ENCODE measurements around the gene FRAS1. TPM values are rescaled to one million over a fixed set of nuclear protein-coding genes. Genes with fewer than 3 reads are reported as not detected.

FRAS1 gene
- total RNA-seq, 3 donors from 2014 or later = 4.9 to 7.5 (median 6.6) TPM

DNA sequence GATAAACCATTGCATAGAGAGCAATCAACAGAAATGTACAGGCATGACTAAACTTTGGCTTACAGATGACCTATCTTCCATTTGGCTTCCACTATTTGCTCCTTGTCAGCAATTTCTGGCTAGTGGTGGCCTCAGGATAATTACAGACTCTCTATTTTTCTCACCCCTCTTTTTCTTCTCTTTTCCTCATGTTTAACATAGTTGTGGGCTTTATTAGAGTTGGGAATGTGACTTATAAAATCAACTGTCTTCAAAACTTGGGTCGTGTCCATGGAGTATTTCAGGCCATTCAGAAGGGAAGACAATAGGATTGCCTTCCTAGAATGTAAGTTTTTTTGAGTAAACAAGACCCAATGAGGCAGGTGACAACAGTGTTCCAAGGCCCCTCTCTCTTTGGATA, 236.2 kb downstream of the FRAS1 start:
- no peaks in the 10 kb centered on the region for H3K9me3 ChIP-seq
- H3K27me3 ChIP-seq = no peaks in the 10 kb centered on the region
- no peak for DNase-seq (ENCODE audit: low spot score in 2 of 2)
- intact Hi-C loops (cut with DNase I; ENCODE audit: low total_unique reads) = no loop called here
- TF ChIP-seq, protein P1, sequence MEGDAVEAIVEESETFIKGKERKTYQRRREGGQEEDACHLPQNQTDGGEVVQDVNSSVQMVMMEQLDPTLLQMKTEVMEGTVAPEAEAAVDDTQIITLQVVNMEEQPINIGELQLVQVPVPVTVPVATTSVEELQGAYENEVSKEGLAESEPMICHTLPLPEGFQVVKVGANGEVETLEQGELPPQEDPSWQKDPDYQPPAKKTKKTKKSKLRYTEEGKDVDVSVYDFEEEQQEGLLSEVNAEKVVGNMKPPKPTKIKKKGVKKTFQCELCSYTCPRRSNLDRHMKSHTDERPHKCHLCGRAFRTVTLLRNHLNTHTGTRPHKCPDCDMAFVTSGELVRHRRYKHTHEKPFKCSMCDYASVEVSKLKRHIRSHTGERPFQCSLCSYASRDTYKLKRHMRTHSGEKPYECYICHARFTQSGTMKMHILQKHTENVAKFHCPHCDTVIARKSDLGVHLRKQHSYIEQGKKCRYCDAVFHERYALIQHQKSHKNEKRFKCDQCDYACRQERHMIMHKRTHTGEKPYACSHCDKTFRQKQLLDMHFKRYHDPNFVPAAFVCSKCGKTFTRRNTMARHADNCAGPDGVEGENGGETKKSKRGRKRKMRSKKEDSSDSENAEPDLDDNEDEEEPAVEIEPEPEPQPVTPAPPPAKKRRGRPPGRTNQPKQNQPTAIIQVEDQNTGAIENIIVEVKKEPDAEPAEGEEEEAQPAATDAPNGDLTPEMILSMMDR (IDR thresholded peaks at IDR 0.05) = no peak
- TF ChIP-seq POLR2AphosphoS5 (IDR thresholded peaks at IDR 0.05) (no peak), POLR2A (IDR thresholded peaks at IDR 0.05) (no peak)
- H3K4me1 ChIP-seq = no peaks in the 10 kb centered on the region
- H3K4me3 ChIP-seq = no peak overlapping the region
- peak overlapping the region; percentile 34 to 61 for H3K27ac ChIP-seq
- no peaks in the 10 kb centered on the region for H3K36me3 ChIP-seq

DNA sequence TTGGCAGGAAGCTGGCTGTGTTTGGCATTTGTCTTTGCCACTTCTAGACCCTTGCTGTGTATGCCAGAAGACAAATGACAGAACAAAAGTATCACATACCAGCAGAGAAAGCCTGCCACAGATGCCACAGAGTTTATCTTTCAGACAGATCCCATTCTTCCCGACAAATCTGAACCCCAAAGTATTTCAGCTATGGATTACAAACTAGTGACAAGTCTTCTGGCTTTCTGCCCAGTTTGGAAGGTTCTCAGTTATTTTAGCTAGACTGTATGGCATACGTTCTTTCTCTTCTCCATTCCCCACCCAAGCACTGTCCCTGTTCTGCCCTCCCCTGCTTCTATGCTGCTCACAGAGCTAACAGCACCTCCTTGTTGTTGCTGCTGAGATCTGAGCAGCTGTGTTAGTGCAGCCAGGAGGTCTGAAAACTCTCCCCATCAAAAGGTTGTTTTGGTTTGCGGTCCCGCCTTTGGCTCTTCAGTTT, 236.7 kb downstream of the FRAS1 start:
- intact Hi-C loops (cut with DNase I; ENCODE audit: low total_unique reads) = no loop called here
- TF ChIP-seq, protein P1 (IDR thresholded peaks at IDR 0.05) = no peak
- TF ChIP-seq POLR2A (IDR thresholded peaks at IDR 0.05) (no peak), POLR2AphosphoS5 (IDR thresholded peaks at IDR 0.05) (no peak)
- no peaks in the 10 kb centered on the region for H3K27me3 ChIP-seq
- H3K9me3 ChIP-seq = no peaks in the 10 kb centered on the region
- no peak for DNase-seq (ENCODE audit: low spot score in 2 of 2)
- H3K36me3 ChIP-seq = no peaks in the 10 kb centered on the region
- H3K4me1 ChIP-seq = no peaks in the 10 kb centered on the region
- H3K4me3 ChIP-seq = no peak overlapping the region
- peak overlapping the region; percentile 34 to 61 for H3K27ac ChIP-seq

DNA sequence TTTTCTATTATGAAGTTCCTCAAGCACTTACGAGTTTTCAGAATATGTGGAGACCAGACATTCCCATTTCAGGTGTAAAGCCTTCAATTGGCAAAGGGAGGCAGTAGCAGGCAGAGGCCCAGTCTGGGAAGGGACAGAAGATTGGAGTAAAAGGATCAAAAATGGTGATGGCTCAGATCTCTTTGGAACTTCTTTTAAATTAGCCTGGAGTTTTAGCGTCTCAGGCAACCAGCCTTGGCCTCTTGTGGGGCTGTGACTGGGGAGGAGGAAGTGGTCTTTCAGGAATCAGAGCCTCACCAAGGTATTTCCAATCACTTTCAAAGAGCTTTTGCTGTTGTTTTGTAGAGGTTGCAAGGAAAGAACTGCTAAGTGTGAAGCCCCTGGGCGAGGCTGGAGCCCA, 239.1 kb downstream of the FRAS1 start:
- Histone ChIP-seq H3K27ac (no peak overlapping the region), H3K4me1 (no peaks in the 10 kb centered on the region), H3K36me3 (no peaks in the 10 kb centered on the region), H3K27me3 (no peaks in the 10 kb centered on the region), H3K9me3 (no peaks in the 10 kb centered on the region), H3K4me3 (no peak overlapping the region)
- DNase-seq (ENCODE audit: low spot score in 2 of 2) = no peak
- intact Hi-C loops (cut with DNase I; ENCODE audit: low total_unique reads) = no loop called here
- no peak for TF ChIP-seq POLR2AphosphoS5 (IDR thresholded peaks at IDR 0.05)
- no peak for TF ChIP-seq POLR2A (IDR thresholded peaks at IDR 0.05)
- TF ChIP-seq, protein P1 (IDR thresholded peaks at IDR 0.05) = no peak

DNA sequence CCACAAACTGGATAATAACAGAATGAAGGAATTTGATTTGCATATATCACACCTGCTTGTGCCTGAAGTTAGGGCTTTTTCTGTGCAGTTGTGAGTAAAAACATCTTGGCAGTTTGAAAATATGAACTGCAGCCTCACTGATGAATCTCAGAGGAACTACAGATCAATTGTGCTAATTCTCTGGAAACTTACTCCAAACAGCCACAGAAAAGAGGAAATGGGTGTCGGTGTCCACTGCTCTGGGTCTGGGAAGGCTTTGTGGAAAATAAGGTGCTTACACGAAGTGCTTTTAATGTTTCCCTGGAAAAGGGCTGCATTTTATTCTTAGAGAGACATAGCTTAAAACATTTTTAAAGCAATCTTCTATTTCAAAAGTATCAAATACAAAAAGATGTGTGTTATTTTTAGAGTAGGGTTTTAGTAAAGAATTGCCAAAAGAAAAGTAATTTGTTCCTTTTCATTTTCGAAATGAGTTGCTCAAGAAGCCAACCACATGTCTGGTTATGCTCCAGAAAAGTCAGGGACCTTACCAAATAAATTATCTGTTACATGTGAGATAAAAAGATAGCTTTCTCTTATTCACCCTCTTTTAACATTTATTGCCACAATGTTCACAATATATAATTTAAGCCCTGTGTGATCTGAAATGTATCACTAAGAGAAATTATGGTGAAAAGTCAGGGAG, 240.1 kb downstream of the FRAS1 start:
- Histone ChIP-seq H3K4me3 (no peak overlapping the region), H3K9me3 (no peaks in the 10 kb centered on the region), H3K27me3 (no peaks in the 10 kb centered on the region), H3K4me1 (no peaks in the 10 kb centered on the region), H3K27ac (peak overlapping the region; percentile 47 to 72), H3K36me3 (no peaks in the 10 kb centered on the region)
- no peak for DNase-seq (ENCODE audit: low spot score in 2 of 2)
- intact Hi-C loops (cut with DNase I; ENCODE audit: low total_unique reads) = no loop called here
- TF ChIP-seq POLR2AphosphoS5 (IDR thresholded peaks at IDR 0.05) = no peak
- TF ChIP-seq POLR2A (IDR thresholded peaks at IDR 0.05) = no peak
- TF ChIP-seq, protein P1 (IDR thresholded peaks at IDR 0.05) = no peak

DNA sequence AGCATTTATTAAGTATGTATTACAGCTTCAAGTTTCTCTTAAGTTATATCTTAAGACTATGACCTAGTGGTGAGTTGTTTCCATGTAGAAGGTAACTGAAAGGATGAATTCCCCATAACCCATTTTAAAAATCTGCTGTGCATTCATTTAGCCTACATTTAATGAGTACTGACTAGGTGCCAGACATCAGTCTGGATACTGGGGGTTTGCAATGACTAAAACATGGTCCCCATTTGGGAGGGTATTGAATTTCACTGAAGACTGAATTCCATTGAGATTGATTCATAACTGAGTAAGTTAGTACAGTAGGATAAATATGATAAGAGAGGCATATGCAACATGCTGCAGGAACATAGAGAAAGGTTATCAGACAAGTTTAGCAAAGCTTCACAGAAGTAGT, 241.5 kb downstream of the FRAS1 start:
- DNase-seq (ENCODE audit: low spot score in 2 of 2) = no peak
- Histone ChIP-seq H3K36me3 (no peaks in the 10 kb centered on the region), H3K4me1 (no peaks in the 10 kb centered on the region), H3K27me3 (no peaks in the 10 kb centered on the region), H3K27ac (no peak overlapping the region), H3K4me3 (no peak overlapping the region), H3K9me3 (no peaks in the 10 kb centered on the region)
- intact Hi-C loops (cut with DNase I; ENCODE audit: low total_unique reads) = no loop called here
- no peak for TF ChIP-seq POLR2AphosphoS5 (IDR thresholded peaks at IDR 0.05)
- no peak for TF ChIP-seq POLR2A (IDR thresholded peaks at IDR 0.05)
- TF ChIP-seq, protein P1 (IDR thresholded peaks at IDR 0.05) = no peak

All from breast epithelium (tissue), 4 donors.